SW480 (cell line): ENCODE data around the gene KRTAP10-2.

Experiments
- DNase-seq: peaks from one replicate; pipeline ENCODE4 v3.0.0-alpha.2; 2016; ENCODE audit warnings: low spot score

The KRTAP10-2 gene

DNA sequence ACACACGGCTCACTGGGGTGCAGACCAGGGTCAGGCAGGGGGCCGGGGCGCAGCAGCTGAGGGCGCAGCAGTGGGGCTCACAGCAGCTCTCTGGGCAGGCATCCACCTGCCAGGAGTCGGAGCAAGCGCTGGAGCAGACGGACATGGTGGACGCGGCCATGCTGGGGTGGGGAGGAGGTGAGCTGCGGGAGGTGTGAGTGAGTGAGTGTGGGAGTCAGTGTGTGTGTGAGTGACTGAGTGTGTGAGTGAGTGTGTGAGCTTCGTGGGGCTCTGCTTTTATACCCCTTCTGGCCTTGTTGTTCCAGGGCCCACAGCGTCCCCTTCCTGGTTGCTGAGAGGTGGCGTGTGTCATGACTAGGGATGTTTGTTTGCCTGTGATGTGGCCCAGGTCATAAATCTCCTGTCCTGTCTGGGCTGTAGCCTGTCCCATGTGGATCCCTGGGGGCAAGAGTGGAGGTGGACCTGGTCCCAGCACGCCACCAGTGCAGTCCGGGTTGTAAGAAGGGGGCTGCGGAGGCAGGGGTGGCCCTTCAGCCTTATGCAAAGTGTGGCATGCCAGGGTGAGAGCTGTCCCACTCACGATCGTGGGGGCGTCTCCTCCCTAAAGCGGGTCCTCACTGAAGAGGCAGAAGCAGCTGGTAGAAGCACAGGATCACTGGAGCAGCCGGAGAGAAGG is 11.2 kb downstream of the KRTAP10-2 start, which contains the start of gene KRTAP10-1:
KRTAP10-1 (minus strand) TSS at position 205 of the 676 bp plus-strand sequence; CDS start at position 160, 45 bp downstream.
- DNase-seq: no peak

DNA sequence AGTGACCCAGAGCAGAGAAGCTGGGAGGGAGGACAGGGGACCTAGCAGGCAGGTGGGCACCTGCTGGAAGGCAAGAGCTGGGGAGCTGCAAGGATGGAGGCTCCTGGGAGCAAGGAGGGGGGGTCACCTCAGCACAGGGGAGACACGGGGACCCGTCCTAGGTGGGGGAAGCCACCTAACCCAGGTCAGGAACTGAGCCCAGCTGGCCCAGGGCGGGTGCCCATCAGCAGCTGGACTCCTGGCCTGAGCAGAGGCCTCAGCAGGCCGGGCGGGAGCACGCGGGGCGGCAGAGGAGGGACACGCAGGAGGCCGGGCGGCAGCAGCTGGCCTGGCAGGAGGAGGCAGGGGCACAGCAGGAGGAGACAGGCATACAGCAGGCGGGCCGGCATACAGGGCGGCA is 12.3 kb downstream of the KRTAP10-2 start:
- DNase-seq: no peak

DNA sequence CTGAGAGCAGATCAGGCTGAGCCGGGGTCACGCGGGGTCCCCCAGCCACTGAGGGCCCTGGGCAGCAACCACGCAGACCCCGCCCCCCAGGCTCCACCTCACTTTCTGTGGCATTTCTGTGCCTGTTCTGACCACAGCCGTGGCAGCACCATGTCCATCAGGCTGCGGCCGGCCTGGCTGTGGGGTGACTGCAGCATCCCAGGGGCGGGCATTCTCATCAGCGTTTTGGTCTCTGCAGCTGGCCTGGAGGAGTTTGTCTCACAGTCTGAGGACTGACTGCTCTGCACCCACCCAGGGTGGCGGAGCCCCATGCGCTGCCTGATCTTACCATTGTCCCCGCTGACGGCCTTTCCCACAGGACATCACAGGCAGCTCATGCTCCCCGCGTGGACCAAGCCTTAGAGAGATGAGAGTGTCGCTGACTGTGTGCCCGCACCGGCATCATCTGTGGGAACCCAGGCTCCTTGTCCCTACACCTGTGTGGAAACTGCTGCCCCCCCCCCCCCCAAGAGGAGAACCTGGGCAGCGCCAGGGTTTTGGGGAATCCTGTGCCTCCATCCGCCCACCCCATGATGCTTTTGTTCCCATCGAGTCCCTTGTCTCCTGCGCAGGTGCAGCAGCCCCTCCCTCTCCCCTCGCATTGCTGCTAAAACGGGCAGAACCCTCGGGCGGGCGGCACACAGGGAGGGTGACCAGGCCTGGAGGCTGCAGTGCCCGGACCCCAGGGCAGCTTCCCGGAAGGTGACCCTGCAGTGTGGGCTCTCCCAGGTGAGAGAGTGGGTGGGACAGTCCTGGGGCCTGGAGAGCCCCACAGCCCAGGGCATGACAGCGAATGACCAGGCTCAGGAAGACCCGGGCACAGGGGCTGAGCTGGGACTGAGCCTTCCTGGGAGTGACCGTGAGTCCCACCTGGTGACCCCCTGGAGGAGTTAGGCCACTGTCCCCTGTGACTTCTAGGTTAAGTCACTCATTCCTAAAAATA is 13.1 kb downstream of the KRTAP10-2 start:
- no peak for DNase-seq

DNA sequence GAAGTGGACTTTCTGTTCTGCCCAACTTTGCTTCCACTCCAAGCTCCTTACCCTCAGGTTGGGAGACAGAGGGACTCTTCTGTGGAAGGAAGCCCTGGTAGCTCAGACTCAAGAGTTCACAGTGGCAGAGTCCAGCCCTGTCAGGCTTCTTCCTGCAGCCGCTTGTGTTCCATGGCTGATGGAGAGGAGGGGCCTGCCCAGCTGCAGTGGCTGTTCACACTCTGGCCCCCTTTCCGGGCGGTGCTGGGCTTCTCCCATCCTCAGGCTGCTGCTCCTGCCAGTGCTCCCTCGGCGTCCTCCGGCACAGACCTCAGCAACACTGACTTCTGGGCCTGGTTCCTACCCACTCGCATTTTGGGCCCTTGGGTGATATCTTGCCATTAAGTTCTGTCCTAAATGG is 15.3 kb downstream of the KRTAP10-2 start:
- DNase-seq: no peak

DNA sequence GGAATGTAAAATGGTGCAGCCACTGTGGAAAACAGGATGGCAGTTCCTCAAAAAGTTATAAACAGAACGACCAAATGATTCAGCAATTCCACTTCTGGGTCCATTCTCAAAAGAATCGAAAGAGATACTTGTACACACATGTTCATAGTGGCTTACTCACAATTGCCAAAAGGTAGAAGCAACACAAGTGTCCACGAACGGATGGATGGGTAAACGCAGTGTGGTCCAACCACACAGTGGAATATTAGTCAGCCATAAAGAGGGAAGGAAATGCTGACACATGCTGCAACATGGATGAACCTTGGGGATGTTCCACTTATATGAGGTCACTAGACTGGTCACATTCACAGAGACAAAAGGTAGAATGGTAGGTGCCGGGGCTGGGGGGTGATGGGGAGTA is 16.6 kb downstream of the KRTAP10-2 start:
- DNase-seq: no peak

DNA sequence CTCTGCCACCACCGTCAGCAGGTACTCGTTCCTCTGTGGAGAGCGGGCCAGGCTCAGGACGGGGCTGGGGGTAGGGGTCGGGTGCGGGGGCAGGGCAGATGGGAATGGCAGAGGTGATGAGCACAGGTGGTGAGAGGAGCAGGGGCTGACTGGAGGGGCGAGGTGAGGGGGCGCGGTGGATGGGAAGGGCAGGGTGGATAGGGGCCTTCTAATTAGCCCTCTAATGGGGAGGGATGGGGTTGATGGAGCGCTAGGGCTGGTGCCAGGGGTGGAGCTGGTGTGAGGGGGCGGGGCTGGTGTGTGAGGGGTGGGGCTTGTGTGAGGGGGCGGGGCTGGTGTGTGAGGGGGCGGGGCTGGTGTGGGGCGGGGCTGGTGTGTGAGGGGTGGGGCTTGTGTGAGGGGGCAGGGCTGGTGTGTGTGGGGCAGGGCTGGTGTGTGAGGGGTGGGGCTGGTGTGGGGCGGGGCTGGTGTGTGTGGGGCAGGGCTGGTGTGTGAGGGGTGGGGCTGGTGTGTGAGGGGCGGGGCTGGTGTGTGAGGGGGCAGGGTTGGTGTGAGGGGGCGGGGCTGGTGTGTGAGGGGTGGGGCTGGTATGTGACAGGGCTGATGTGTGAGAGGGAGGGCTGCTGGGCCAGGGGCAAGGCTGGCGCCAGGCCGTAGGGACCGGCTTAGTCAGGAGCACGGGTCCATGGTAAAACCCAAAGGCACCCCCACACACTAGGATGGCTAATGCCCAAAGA is 17.2 kb downstream of the KRTAP10-2 start:
- no peak for DNase-seq

DNA sequence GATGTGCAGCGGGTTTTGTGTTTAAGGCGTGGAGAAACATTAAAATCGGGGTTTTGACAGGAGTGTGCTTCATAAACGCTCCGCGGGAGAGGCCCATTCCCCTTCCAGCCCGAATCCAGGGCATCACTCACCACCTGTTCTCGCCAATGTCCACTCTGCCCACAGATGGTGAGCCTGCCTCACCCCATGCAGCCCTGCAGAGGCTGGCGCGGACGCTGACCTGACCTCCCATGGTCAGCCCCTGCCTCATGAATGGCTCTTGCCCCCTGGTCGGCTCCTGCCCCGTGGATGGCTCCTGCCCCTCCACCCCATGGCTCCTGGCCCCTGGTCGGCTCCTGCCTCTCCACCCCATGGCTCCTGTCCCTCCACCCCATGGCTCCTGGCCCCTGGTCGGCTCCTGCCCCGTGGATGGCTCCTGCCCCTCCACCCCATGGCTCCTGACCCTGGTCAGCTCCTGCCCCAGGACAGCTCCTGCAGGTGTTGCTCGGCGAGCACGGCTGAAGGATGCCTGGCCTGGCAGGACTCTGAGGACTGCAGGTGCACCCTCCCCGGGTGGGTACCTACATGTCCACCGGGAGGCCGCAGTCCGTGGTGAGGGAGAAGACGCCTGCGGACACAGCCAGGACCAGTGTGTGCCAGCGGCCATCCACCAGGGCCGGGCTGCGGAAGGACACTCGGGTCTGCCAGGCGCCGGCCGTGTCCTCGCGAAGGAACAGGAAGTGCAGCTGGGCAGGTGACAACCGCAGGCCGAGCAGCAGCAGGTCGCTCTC is 18.0 kb downstream of the KRTAP10-2 start:
- DNase-seq: no peak

DNA sequence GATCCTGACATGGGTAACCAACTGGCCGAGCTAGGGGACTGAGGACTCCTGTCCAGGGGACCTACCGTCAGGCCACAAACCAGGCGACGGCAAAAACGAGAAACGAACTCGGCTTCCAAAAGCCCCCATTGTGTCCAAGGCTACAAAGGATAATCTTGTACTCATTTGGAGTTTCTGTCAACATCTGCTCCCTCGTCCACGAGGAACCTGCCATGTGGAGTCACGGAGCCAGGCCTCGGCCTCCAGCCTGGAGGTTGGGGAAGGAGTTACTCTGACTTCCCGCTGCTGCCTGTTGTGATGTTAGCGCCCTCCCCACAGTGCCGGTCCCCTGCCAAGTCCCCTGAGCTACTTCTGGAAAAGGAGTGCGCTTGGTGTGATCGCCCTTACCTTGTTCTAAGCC is 18.6 kb downstream of the KRTAP10-2 start:
- no peak for DNase-seq

DNA sequence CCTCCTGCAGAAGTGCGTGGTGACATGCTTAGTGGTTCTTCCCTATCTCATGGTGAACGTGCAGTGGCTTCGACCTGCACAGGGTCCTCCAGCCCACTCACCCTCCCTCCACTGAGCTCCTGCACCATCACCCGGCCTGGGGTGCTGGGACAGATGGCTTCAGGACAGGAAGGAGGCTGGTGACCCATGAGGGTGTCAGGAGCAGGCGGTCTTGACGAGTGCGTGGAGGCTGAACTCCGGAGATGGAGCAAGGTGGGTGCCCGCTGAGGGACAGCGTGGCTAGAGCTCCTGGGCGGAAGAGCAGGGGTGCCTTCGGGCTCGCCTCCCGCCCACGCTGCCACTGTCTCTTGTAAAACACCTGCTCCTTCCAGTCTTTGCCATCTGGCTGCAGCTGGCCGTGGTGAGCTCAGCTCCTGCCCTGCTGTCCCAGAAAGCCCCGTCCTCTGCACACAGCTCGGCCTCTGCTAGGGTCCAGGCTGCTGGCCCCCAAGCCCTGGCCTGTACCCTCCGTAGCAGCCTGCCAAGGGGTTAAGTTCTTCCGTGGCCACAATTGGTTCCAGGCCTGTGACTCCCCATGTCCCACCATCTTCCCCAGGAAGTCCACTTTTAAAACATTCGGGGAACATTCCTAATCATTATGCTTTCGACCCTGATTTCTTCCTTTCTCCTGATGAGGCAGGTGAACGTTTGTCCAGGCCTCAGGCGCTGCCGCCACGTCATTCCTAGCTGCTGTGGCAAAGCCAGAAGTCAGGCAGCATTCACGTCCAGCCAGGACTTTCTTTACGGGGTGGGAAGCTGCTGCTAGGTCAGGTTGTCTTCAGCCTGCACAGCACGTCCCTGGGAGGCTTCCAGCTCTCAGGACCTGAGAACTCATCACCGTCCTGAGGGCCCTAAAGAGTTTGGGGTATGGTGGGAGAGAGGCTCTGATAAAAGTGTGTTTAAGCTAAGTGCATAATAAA is 19.4 kb downstream of the KRTAP10-2 start:
- DNase-seq: no peak

DNA sequence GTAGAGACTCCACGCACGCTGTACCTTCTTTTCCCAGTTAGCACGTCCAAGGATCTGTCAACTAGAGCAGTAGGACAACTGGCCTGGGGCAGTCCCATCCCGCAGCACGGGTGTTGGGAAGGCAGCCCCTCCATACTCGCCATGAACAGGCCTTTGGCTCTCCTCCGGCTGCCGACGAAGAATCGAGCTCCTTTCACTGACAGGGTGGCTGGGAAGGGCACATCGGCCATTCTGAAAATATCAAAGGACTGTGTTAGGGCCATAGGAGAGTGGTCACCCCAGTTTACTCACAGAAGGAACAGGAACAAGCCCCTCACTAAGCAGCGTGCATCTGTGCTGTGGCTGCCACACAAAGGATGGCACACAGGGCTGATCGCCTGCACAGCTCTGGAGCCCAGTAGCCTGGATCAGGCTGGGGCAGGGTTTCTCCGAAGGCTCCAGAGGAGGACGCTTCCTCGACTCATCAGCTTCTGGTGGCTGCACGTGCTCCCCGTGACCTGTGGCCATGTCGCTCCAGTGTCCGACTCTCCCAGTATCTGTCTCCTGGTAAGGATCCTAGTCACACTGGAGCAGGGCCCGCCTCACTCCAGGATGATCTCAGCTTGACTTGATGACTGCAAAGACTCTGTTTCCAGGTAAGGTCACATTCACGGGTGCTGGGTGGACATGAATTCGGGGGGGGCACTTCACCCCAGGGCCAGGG is 20.3 kb downstream of the KRTAP10-2 start:
- DNase-seq: no peak

DNA sequence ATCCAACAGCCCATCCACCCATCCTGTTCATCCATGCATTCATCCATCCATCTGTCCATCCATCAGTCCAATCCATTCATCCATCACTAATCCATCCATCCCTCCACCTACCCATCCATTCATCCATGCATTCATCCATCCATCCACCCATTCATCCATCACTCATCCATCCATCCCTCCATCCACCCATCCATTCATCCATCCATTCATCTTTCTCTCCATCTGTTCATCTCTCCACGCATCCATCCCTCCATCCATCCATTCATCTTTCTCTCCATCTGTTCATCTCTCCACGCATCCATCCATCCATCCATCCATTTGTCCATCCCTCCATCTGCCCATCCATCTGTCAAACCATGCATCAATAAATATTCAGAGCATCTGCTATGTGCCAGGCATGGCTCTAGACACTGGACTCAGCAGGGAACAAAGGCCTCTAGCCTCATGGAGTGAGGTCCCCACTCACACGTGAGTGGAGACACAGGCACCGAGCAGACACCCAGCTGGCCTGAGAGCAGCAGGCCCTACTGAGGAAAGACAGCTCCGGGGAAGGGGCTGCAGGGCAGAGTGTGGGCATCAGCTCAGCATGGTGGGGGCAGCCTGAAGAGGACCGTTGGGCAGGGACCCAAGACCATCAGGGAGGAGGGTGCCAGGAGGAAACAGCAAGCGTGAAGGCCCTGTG is 20.9 kb downstream of the KRTAP10-2 start:
- no peak for DNase-seq

DNA sequence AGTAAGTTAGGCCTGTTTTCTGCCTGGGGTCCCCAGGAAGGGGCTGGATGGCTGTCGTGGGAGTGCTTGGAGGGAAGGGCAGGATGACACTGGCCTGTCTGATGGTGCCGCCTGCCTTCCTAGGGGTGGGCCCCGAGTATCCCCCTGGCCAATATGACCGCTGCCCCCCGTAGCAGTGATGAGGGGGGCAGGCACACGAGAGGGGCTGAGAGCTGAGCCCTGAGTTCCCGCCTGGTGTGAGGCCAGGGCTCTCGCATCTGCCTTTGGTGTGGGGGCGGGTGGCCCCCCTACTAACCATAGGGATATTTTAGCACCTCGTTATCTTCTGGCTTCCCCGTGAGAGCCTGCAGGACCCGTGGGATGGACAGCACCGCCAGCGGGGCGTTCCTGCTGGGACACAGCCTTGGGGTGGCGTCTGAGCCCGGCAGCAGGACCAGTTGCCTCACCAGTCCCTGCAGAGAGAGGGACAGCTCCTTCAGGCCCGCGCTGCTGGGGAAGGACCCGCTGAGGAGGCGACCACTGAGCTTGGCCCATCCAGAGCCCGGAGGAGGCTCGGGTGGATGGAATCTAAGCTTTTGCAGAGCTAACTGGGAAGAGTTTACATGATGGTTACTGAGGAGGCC is 21.7 kb downstream of the KRTAP10-2 start:
- DNase-seq: no peak

DNA sequence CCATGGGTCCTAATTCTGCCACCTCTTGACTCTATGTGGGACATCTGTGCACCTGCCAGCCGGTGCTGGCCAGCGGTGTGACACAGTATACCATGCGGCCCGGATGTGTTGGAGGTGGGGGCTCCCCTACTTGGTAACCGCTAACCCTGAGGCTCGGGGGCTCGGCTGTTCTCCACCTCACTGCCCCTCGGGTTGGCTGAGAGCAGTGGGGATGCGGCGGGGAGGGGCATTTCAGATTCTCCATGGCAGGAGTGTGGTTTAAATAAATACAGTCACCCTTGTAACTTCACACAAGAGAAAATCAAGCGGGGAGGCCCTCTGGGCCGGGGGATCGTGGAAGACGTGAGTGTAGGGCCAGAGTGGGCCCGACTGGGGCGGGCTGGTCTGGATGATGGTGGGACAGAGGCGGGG is 22.3 kb downstream of the KRTAP10-2 start:
- no peak for DNase-seq

DNA sequence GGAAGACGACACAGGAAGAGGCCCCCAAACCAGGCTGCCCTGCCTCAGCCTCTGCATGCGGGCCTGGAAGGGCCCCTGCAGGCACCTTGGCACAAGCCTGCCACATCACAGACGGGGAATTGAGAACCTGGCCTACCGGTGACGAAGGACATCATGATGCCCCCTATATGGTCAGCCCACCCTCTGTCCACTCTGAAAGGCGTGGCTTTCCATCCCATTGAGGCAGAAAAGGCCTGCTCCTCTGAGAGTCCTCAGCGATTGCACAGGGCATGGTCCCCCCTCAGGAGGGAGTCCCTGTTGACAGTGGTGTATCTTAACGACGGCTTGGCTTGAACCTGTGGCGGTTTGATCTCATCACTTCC is 22.7 kb downstream of the KRTAP10-2 start:
- DNase-seq: no peak

DNA sequence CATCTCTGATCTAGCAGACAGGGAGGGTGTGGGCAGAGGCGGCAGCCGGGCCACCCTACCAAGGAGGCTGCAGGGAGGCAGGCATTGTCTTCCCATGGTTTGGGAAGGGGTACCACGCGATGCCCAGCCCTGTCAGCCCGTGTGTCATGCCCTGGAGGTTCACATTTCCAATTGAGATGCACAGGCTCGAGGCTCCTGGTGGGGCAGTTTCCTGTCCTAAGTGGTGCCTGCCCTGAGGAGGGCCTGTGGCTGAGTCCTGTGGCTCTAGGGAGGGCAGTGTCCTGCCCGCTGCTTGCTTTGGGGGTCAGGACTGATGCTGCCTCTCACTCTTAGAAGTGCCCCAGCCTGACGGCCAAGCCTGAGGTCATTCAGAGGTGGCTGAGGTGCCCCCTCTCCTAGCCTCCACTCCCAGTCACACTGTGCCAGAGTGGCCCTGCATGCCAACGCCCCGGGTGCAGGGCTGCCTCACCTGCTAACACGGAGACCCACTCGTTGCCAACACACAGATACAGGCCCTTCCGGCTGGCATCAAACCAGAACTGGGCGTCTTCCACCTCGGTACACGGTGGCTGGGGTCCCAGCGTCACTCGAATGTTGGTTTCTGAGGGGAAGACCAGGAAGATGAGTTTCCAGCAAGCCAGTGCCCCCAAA is 23.2 kb downstream of the KRTAP10-2 start:
- no peak for DNase-seq

DNA sequence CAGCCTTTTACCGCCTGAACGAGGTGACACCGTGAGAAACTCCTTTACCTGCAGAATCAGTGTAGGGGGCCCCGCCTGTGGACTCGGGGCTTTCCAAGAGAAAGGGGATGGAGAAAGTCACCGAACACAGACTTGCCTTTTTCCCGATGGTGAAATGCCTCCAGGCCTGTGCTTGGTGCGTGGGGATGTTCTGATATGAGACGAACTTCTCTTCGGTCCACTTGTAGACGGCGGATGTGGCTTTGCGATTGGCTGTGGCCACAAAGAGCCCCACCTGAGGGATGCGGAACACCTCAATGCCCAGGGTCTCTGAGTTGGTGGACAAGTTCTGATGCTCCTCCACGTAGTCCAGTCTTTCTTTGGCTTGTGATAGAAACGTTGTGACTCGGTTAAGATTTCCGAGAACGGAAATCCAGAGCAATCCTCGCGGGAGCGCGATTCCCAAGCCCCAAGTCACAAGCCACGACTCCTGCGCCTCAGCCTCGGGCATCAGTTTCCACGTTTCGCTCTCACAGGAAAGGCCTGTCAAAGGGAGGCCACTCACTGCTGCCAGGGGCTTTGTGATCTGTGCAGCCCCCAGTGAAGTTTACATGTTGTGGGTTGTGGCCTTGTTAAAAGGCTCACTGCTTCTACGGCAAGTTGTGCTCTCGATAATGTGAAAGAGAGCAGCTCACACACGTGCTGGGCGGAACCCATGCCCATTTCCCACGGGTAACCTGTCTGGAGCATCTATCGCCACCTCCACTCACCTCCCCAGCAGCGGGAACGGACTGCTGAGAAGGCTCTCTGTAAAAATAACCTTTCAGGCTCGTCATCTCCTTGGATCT is 23.9 kb downstream of the KRTAP10-2 start:
- DNase-seq: no peak
